ENCODE measurements around the gene LMO4.

LMO4 gene

GRCh38 chr1:87362834-87363426 lies 34.2 kb downstream of the LMO4 start:
- H3K36me3 Mint-ChIP-seq, result peaks cover 18% of the 10 kb centered on the region
- no peak overlapping the region for H3K4me3 Mint-ChIP-seq
- no peak for ATAC-seq

GRCh38 chr1:87367549-87367948 lies 38.9 kb downstream of the LMO4 start:
- Mint-ChIP-seq H3K9me3 (peaks cover 3% of the 10 kb centered on the region), H3K27me3 (no peaks in the 10 kb centered on the region), H3K36me3 (peaks cover 12% of the 10 kb centered on the region), H3K4me1 (no peaks in the 10 kb centered on the region), H3K4me3 (no peak overlapping the region), H3K27ac (no peak overlapping the region)
- ATAC-seq, result no peak

More at GRCh38 chr1:87362834-87363426, 34.2 kb downstream of the LMO4 start:
- Mint-ChIP-seq H3K9me3 (peaks cover 3% of the 10 kb centered on the region), H3K4me1 (no peaks in the 10 kb centered on the region), H3K27ac (no peak overlapping the region), H3K27me3 (no peaks in the 10 kb centered on the region)

GRCh38 chr1:87368907-87369306 lies 40.2 kb downstream of the LMO4 start:
- Mint-ChIP-seq H3K9me3 (peaks cover 3% of the 10 kb centered on the region), H3K4me3 (no peak overlapping the region), H3K27ac (no peak overlapping the region), H3K36me3 (peaks cover 12% of the 10 kb centered on the region), H3K4me1 (no peaks in the 10 kb centered on the region), H3K27me3 (no peaks in the 10 kb centered on the region)
- no peak for ATAC-seq

GRCh38 chr1:87369736-87370478 lies 41.2 kb downstream of the LMO4 start:
- H3K36me3 Mint-ChIP-seq, result peaks cover 7% of the 10 kb centered on the region

GRCh38 chr1:87370544-87370943 lies 41.9 kb downstream of the LMO4 start:
- no peak overlapping the region for H3K4me3 Mint-ChIP-seq
- H3K4me1 Mint-ChIP-seq, result no peaks in the 10 kb centered on the region
- H3K36me3 Mint-ChIP-seq, result peaks cover 12% of the 10 kb centered on the region
- H3K27ac Mint-ChIP-seq, result no peak overlapping the region
- ATAC-seq, result no peak
- peaks cover 3% of the 10 kb centered on the region for H3K9me3 Mint-ChIP-seq
- H3K27me3 Mint-ChIP-seq, result no peaks in the 10 kb centered on the region

More at GRCh38 chr1:87369736-87370478, 41.2 kb downstream of the LMO4 start:
- H3K27me3 Mint-ChIP-seq, result no peaks in the 10 kb centered on the region
- H3K4me1 Mint-ChIP-seq, result no peaks in the 10 kb centered on the region
- ATAC-seq, result no peak
- H3K4me3 Mint-ChIP-seq, result no peak overlapping the region
- no peak overlapping the region for H3K27ac Mint-ChIP-seq
- H3K9me3 Mint-ChIP-seq, result peaks cover 3% of the 10 kb centered on the region

GRCh38 chr1:87379306-87379705 lies 50.6 kb downstream of the LMO4 start:
- Mint-ChIP-seq H3K27me3 (no peaks in the 10 kb centered on the region), H3K4me1 (no peaks in the 10 kb centered on the region), H3K27ac (no peak overlapping the region), H3K9me3 (peaks cover 20% of the 10 kb centered on the region), H3K4me3 (no peak overlapping the region), H3K36me3 (peaks cover 41% of the 10 kb centered on the region)
- ATAC-seq, result no peak

GRCh38 chr1:87386217-87386790 lies 57.6 kb downstream of the LMO4 start:
- H3K9me3 Mint-ChIP-seq, result peaks cover 3% of the 10 kb centered on the region
- no peak overlapping the region for H3K4me3 Mint-ChIP-seq
- ATAC-seq, result no peak
- H3K27me3 Mint-ChIP-seq, result no peaks in the 10 kb centered on the region
- no peaks in the 10 kb centered on the region for H3K4me1 Mint-ChIP-seq
- H3K27ac Mint-ChIP-seq, result no peak overlapping the region
- H3K36me3 Mint-ChIP-seq, result peaks cover 9% of the 10 kb centered on the region

- ATAC-seq, result no peak
- peaks cover 3% of the 10 kb centered on the region for H3K9me3 Mint-ChIP-seq
- H3K27ac Mint-ChIP-seq, result no peak overlapping the region
- peaks cover 6% of the 10 kb centered on the region for H3K36me3 Mint-ChIP-seq
- no peaks in the 10 kb centered on the region for H3K27me3 Mint-ChIP-seq
- H3K4me3 Mint-ChIP-seq, result no peak overlapping the region
- H3K4me1 Mint-ChIP-seq, result peaks cover 12% of the 10 kb centered on the region
Observed at GRCh38 chr1:87388411-87388810, 59.7 kb downstream of the LMO4 start.

- no peak overlapping the region for H3K4me3 Mint-ChIP-seq
- peaks cover 3% of the 10 kb centered on the region for H3K9me3 Mint-ChIP-seq
- no peak overlapping the region for H3K27ac Mint-ChIP-seq
- H3K36me3 Mint-ChIP-seq, result peaks cover 3% of the 10 kb centered on the region
- no peak for ATAC-seq
- no peaks in the 10 kb centered on the region for H3K27me3 Mint-ChIP-seq
- peaks cover 18% of the 10 kb centered on the region for H3K4me1 Mint-ChIP-seq
Observed at GRCh38 chr1:87389011-87389410, 60.3 kb downstream of the LMO4 start.

GRCh38 chr1:87389546-87389945 lies 60.9 kb downstream of the LMO4 start:
- no peak for ATAC-seq
- no peak overlapping the region for H3K4me3 Mint-ChIP-seq
- peaks cover 3% of the 10 kb centered on the region for H3K9me3 Mint-ChIP-seq
- no peak overlapping the region for H3K27ac Mint-ChIP-seq
- peaks cover 23% of the 10 kb centered on the region for H3K4me1 Mint-ChIP-seq
- no peaks in the 10 kb centered on the region for H3K27me3 Mint-ChIP-seq
- no peaks in the 10 kb centered on the region for H3K36me3 Mint-ChIP-seq

- ATAC-seq, result no peak
- H3K4me3 Mint-ChIP-seq, result no peak overlapping the region
- peaks cover 3% of the 10 kb centered on the region for H3K9me3 Mint-ChIP-seq
- H3K4me1 Mint-ChIP-seq, result peaks cover 30% of the 10 kb centered on the region
- no peaks in the 10 kb centered on the region for H3K27me3 Mint-ChIP-seq
- H3K27ac Mint-ChIP-seq, result no peak overlapping the region
- no peaks in the 10 kb centered on the region for H3K36me3 Mint-ChIP-seq
Observed at GRCh38 chr1:87392248-87393192, 63.8 kb downstream of the LMO4 start.

GRCh38 chr1:87393445-87394085 lies 64.9 kb downstream of the LMO4 start:
- H3K27ac Mint-ChIP-seq, result no peak overlapping the region
- peaks cover 3% of the 10 kb centered on the region for H3K9me3 Mint-ChIP-seq
- H3K36me3 Mint-ChIP-seq, result no peaks in the 10 kb centered on the region
- peaks cover 30% of the 10 kb centered on the region for H3K4me1 Mint-ChIP-seq
- no peak for ATAC-seq
- no peak overlapping the region for H3K4me3 Mint-ChIP-seq
- no peaks in the 10 kb centered on the region for H3K27me3 Mint-ChIP-seq

- Mint-ChIP-seq H3K4me3 (no peak overlapping the region), H3K9me3 (peaks cover 3% of the 10 kb centered on the region), H3K27ac (no peak overlapping the region), H3K36me3 (no peaks in the 10 kb centered on the region), H3K27me3 (no peaks in the 10 kb centered on the region), H3K4me1 (peaks cover 30% of the 10 kb centered on the region)
- ATAC-seq, result no peak
Observed at GRCh38 chr1:87394513-87394912, 65.8 kb downstream of the LMO4 start.

- Mint-ChIP-seq H3K36me3 (no peaks in the 10 kb centered on the region), H3K27ac (no peak overlapping the region), H3K4me1 (peaks cover 30% of the 10 kb centered on the region), H3K4me3 (no peak overlapping the region), H3K27me3 (no peaks in the 10 kb centered on the region), H3K9me3 (no peaks in the 10 kb centered on the region)
- no peak for ATAC-seq
Observed at GRCh38 chr1:87394982-87395381, 66.3 kb downstream of the LMO4 start.

Measured in stimulated activated memory B cell treated with anti-CD40 and anti-IgM and Interleukin-4, amounts not matched to agents 10 μg/mL and 1 μg/mL and 100 μg/mL, for 72 hours (primary cell).